HG02840 (cell line): ENCODE results near the gene TUFM.
A peak's percentile ranks its signal among the peaks of the same experiment; 100 is the strongest.
"Not testable (repeated sequence)": the region's sequence is repeated elsewhere in the genome, so short reads cannot be mapped to it uniquely, and the experiment has no call there.

ENCODE experiments used
- ATAC-seq: cut with Tn5 transposase; IDR thresholded peaks from one replicate; pipeline ENCODE4 v1.9.1; 2021; ENCODE audit warnings: mild to moderate bottlenecking, moderate library complexity, moderate number of reproducible peaks; ENCODE audit not compliant: unreplicated experiment, low FRiP score

Gene TUFM

GRCh38 chr16:28846080-28846932 is at the start of gene TUFM:
Gene TUFM (minus strand): TSS chr16:28846348. CDS start chr16:28846269, 79 bp downstream.
- peak; percentile 85 for ATAC-seq

- ATAC-seq: no peak
These were observed 49.5 kb upstream of the TUFM start for GRCh38 chr16:28895609-28896008.

GRCh38 chr16:28893291-28893690 is 47.1 kb upstream of the TUFM start:
- no peak for ATAC-seq

- no peak for ATAC-seq
These were observed 46.1 kb upstream of the TUFM start for GRCh38 chr16:28891964-28892890.

- not testable (repeated sequence) for ATAC-seq
These were observed 44.2 kb upstream of the TUFM start for GRCh38 chr16:28890355-28890754.

- no peak for ATAC-seq
These were observed 40.8 kb upstream of the TUFM start for GRCh38 chr16:28886945-28887344.

GRCh38 chr16:28884045-28884444 is 37.9 kb upstream of the TUFM start:
- ATAC-seq: no peak

GRCh38 chr16:28883221-28883996 is 37.3 kb upstream of the TUFM start:
- ATAC-seq: no peak

GRCh38 chr16:28882551-28883160 is 36.5 kb upstream of the TUFM start:
- no peak for ATAC-seq

GRCh38 chr16:28881565-28881964 is 35.4 kb upstream of the TUFM start:
- ATAC-seq: not testable (repeated sequence)

GRCh38 chr16:28880955-28881354 is 34.8 kb upstream of the TUFM start:
- no peak for ATAC-seq

- no peak for ATAC-seq
These were observed 34.4 kb upstream of the TUFM start for GRCh38 chr16:28880589-28880915.

- ATAC-seq: peak; percentile 74
These were observed 33.9 kb upstream of the TUFM start for GRCh38 chr16:28879841-28880588.

GRCh38 chr16:28879261-28879840 is 33.2 kb upstream of the TUFM start:
- peak; percentile 5 for ATAC-seq

- ATAC-seq: no peak
These were observed 32.2 kb upstream of the TUFM start, which contains the start of gene ATP2A1 for GRCh38 chr16:28878083-28878926. Gene ATP2A1 (plus strand): TSS chr16:28878488. CDS start chr16:28878672, 184 bp downstream.

- ATAC-seq: no peak
These were observed 31.5 kb upstream of the TUFM start for GRCh38 chr16:28877655-28878000.

- ATAC-seq: no peak
These were observed 31.0 kb upstream of the TUFM start for GRCh38 chr16:28876973-28877654.
